Thymus (tissue), 11 donors: ENCODE measurements around the gene NR2E1. TPM values are rescaled to one million over a fixed set of nuclear protein-coding genes. Genes with fewer than 3 reads are reported as not detected.

Source experiments
- DNase-seq, 9 donors: peaks; one replicate each; pipeline ENCODE4 v3.0.0-alpha.2; 2013; ENCODE audit warnings: low spot score in 9 of 9, low read depth in 6 of 9, missing footprints in 1 of 9
- H3K27ac ChIP-seq, 2 donors: one replicate each; pipeline ENCODE4 v1.5.1; 2013; ENCODE audit warnings: control low read depth in 1 of 2, low read depth in 1 of 2, low read length in 1 of 2, mild to moderate bottlenecking in 1 of 2, moderate library complexity in 1 of 2
- H3K27me3 ChIP-seq, 2 donors: one replicate each; pipeline ENCODE4 v1.5.1; 2013; ENCODE audit warnings: low read length in 1 of 2; ENCODE audit not compliant: control insufficient read depth in 2 of 2, insufficient read depth in 1 of 2
- H3K36me3 ChIP-seq, 2 donors: one replicate each; pipeline ENCODE4 v1.5.1; 2013; ENCODE audit warnings: low read length in 1 of 2, mild to moderate bottlenecking in 1 of 2, moderate library complexity in 1 of 2; ENCODE audit not compliant: control insufficient read depth in 2 of 2, insufficient read depth in 2 of 2
- H3K4me1 ChIP-seq, 2 donors: one replicate each; pipeline ENCODE4 v1.5.1; 2013; ENCODE audit warnings: low read length in 2 of 2; ENCODE audit not compliant: control insufficient read depth in 2 of 2, insufficient read depth in 2 of 2
- H3K4me3 ChIP-seq, 2 donors: one replicate each; pipeline ENCODE4 v1.5.1; 2013; ENCODE audit warnings: low read length in 2 of 2, control low read depth in 1 of 2, mild to moderate bottlenecking in 1 of 2
- H3K9me3 ChIP-seq, 2 donors: one replicate each; pipeline ENCODE4 v1.5.1; 2013; ENCODE audit warnings: low read length in 1 of 2, mild to moderate bottlenecking in 1 of 2; ENCODE audit not compliant: control insufficient read depth in 2 of 2, insufficient read depth in 1 of 2
- WGBS: extraction: QIAGEN DNeasy Blood & Tissue Kit; methylation state at CpG from one replicate; pipeline ENCODE4 v1.1.7; 2013; 5-methylcytosine and 5-hydroxymethylcytosine counted together
- polyA plus RNA-seq: library from polyadenylated mRNA; stranded (reverse); fragments of 200-250 nt; gene quantifications from one replicate; pipeline ENCODE4 v1.2.3, GENCODE V29; 2013
- total RNA-seq: library from RNA; stranded (reverse); fragments of 120-200 nt; gene quantifications from one replicate; pipeline ENCODE4 v1.2.4, GENCODE V29; 2013
- donor health status: healthy.

Gene NR2E1
- total and polyA plus RNA-seq, 2 donors, result 0.05 to 0.11 TPM

GRCh38 chr6:108121612-108122011 is 44.2 kb upstream of the NR2E1 start:
- 16% methylated on average over 10 of the region's 10 CpGs for WGBS
- H3K27me3 ChIP-seq, result peaks cover 71 to 97% of the 10 kb centered on the region in 2 donors

GRCh38 chr6:108123481-108123929 is 42.3 kb upstream of the NR2E1 start:
- 13% methylated on average over 13 of the region's 13 CpGs for WGBS
- Histone ChIP-seq H3K27me3 (peaks cover 59 to 96% of the 10 kb centered on the region in 2 donors), H3K4me3 (no peak overlapping the region), H3K27ac (no peak overlapping the region), H3K4me1 (peaks cover 0 to 4% of the 10 kb centered on the region in 2 donors), H3K36me3 (no peaks in the 10 kb centered on the region), H3K9me3 (peaks cover 0 to 1% of the 10 kb centered on the region in 2 donors)
- no peak for DNase-seq

More at GRCh38 chr6:108121612-108122011, 44.2 kb upstream of the NR2E1 start:
- H3K4me1 ChIP-seq, result peaks cover 0 to 15% of the 10 kb centered on the region in 2 donors
- peaks cover 1 to 4% of the 10 kb centered on the region in 2 donors for H3K9me3 ChIP-seq
- H3K4me3 ChIP-seq, result no peak overlapping the region
- no peaks in the 10 kb centered on the region for H3K36me3 ChIP-seq
- no peak for DNase-seq
- H3K27ac ChIP-seq, result no peak overlapping the region

- WGBS, result 17% methylated on average over 7 of the region's 7 CpGs
Measured at GRCh38 chr6:108123946-108124345, 41.9 kb upstream of the NR2E1 start.

GRCh38 chr6:108127056-108127455 is 38.8 kb upstream of the NR2E1 start:
- H3K27ac ChIP-seq, result no peak overlapping the region
- H3K27me3 ChIP-seq, result peaks cover 35 to 96% of the 10 kb centered on the region in 2 donors
- 89% methylated on average over 1 of the region's 1 CpG for WGBS
- peaks cover 0 to 1% of the 10 kb centered on the region in 2 donors for H3K9me3 ChIP-seq
- no peaks in the 10 kb centered on the region for H3K36me3 ChIP-seq
- DNase-seq, result no peak
- H3K4me1 ChIP-seq, result no peaks in the 10 kb centered on the region
- H3K4me3 ChIP-seq, result no peak overlapping the region

More at GRCh38 chr6:108123946-108124345, 41.9 kb upstream of the NR2E1 start:
- Histone ChIP-seq H3K27me3 (peaks cover 55 to 96% of the 10 kb centered on the region in 2 donors), H3K27ac (no peak overlapping the region), H3K9me3 (peaks cover 0 to 1% of the 10 kb centered on the region in 2 donors), H3K4me1 (peaks cover 0 to 2% of the 10 kb centered on the region in 2 donors), H3K36me3 (no peaks in the 10 kb centered on the region), H3K4me3 (no peak overlapping the region)
- no peak for DNase-seq

GRCh38 chr6:108127826-108128225 is 38.0 kb upstream of the NR2E1 start:
- DNase-seq, result no peak
- 91% methylated on average over 2 of the region's 2 CpGs for WGBS
- peaks cover 0 to 1% of the 10 kb centered on the region in 2 donors for H3K9me3 ChIP-seq
- H3K27ac ChIP-seq, result no peak overlapping the region
- H3K4me1 ChIP-seq, result no peaks in the 10 kb centered on the region
- no peaks in the 10 kb centered on the region for H3K36me3 ChIP-seq
- H3K4me3 ChIP-seq, result no peak overlapping the region
- peaks cover 36 to 96% of the 10 kb centered on the region in 2 donors for H3K27me3 ChIP-seq

GRCh38 chr6:108130262-108130661 is 35.6 kb upstream of the NR2E1 start:
- Histone ChIP-seq H3K9me3 (no peaks in the 10 kb centered on the region), H3K36me3 (no peaks in the 10 kb centered on the region), H3K4me1 (no peaks in the 10 kb centered on the region), H3K4me3 (no peak overlapping the region), H3K27ac (no peak overlapping the region), H3K27me3 (peaks cover 31 to 96% of the 10 kb centered on the region in 2 donors)
- no peak for DNase-seq

GRCh38 chr6:108132863-108133262 is 33.0 kb upstream of the NR2E1 start:
- Histone ChIP-seq H3K27ac (no peak overlapping the region), H3K9me3 (no peaks in the 10 kb centered on the region), H3K36me3 (no peaks in the 10 kb centered on the region), H3K4me1 (no peaks in the 10 kb centered on the region), H3K4me3 (no peak overlapping the region), H3K27me3 (peaks cover 29 to 96% of the 10 kb centered on the region in 2 donors)
- 31% methylated on average over 4 of the region's 4 CpGs for WGBS
- no peak for DNase-seq

- peaks cover 29 to 95% of the 10 kb centered on the region in 2 donors for H3K27me3 ChIP-seq
- H3K9me3 ChIP-seq, result no peaks in the 10 kb centered on the region
- no peak overlapping the region for H3K27ac ChIP-seq
- H3K4me1 ChIP-seq, result no peaks in the 10 kb centered on the region
- peak overlapping the region in 1 of 2 donors; percentile 30 for H3K4me3 ChIP-seq
- WGBS, result 3% methylated on average over 36 of the region's 36 CpGs
- no peaks in the 10 kb centered on the region for H3K36me3 ChIP-seq
- no peak for DNase-seq
Measured at GRCh38 chr6:108133594-108134179, 32.1 kb upstream of the NR2E1 start.

GRCh38 chr6:108134213-108134970 is 31.4 kb upstream of the NR2E1 start:
- Histone ChIP-seq H3K4me1 (no peaks in the 10 kb centered on the region), H3K9me3 (no peaks in the 10 kb centered on the region), H3K27me3 (peaks cover 27 to 91% of the 10 kb centered on the region in 2 donors), H3K27ac (no peak overlapping the region), H3K4me3 (no peak overlapping the region), H3K36me3 (no peaks in the 10 kb centered on the region)
- WGBS, result 10% methylated on average over 18 of the region's 18 CpGs
- DNase-seq, result no peak
